K562 (cell line): Measurements from ENCODE around the gene CATSPER4. TPM values are rescaled to one million over a fixed set of nuclear protein-coding genes. Genes with fewer than 3 reads are reported as not detected.

Experiments
- BHLHE40 ChIP-seq: IDR thresholded peaks from 2 replicates; pipeline ENCODE4 v1.6.1; 2011; ENCODE audit warnings: low read length, improper control_type of control experiment
- BRD4 ChIP-seq: fragments of 200-600 bp; sonication (generic); IDR thresholded peaks from 2 replicates; pipeline ENCODE4 v1.6.1; 2017; ENCODE audit warnings: inconsistent platforms
- CHD2 ChIP-seq: IDR thresholded peaks from 2 replicates; pipeline ENCODE4 v1.6.1; 2011; ENCODE audit warnings: low read depth, low read length
- CREM ChIP-seq: IDR thresholded peaks from 2 replicates; pipeline ENCODE4 v1.6.1; 2014; ENCODE audit warnings: antibody characterized with exemption, low read depth
- ETV5 ChIP-seq: sonication (generic); formaldehyde crosslinking; IDR thresholded peaks from 2 replicates; pipeline ENCODE4 v1.4.0; 2020; ENCODE audit warnings: low read depth, mild to moderate bottlenecking, missing genetic modification reagents
- FOSL1 ChIP-seq: fragments of 200-800 bp; sonication (Bioruptor generic); conservative IDR thresholded peaks from 2 replicates; pipeline ENCODE4 v1.6.1; 2016; ENCODE audit warnings: missing genetic modification characterization, missing compliant biosample characterization
- HDAC1 ChIP-seq, 2 experiments: fragments of 450-650 bp; IDR thresholded peaks; 2 replicates each; pipeline ENCODE4 v1.6.1; 2016 to 2017; ENCODE audit warnings: inconsistent platforms in 1 of 2, mild to moderate bottlenecking in 1 of 2, moderate library complexity in 1 of 2
- KDM2B ChIP-seq: fragments of 250-450 bp; sonication (Bioruptor Pico); IDR thresholded peaks from 2 replicates; pipeline ENCODE4 v1.8.0; 2021; ENCODE audit warnings: mild to moderate bottlenecking, moderate library complexity
- KLF10 ChIP-seq: fragments of 250-450 bp; sonication (Bioruptor Pico); IDR thresholded peaks from 2 replicates; pipeline ENCODE4 v1.6.1; 2021; ENCODE audit warnings: matching md5 sums
- MAFK ChIP-seq: IDR thresholded peaks from 2 replicates; pipeline ENCODE4 v1.6.1; 2011; ENCODE audit warnings: low read length, improper control_type of control experiment
- NCOA2 ChIP-seq, 2 experiments: fragments of 450-650 bp; IDR thresholded peaks; 2 replicates each; pipeline ENCODE4 v1.6.1; 2018; ENCODE audit warnings: mild to moderate bottlenecking in 2 of 2, moderate library complexity in 1 of 2; ENCODE audit not compliant: partially characterized antibody in 2 of 2
- PHB ChIP-seq: fragments of 250-450 bp; sonication (Bioruptor Pico); IDR thresholded peaks from 2 replicates; pipeline ENCODE4 v1.5.0; 2021
- POU5F1 ChIP-seq: fragments of 150-350 bp; IDR thresholded peaks from 2 replicates; pipeline ENCODE4 v1.6.1; 2014; ENCODE audit warnings: borderline replicate concordance, low read length, low read depth, mild to moderate bottlenecking; ENCODE audit not compliant: partially characterized antibody
- RAD21 ChIP-seq, 2 experiments: fragments of 250-450 bp in 1 of 2; fragments of 450-650 bp in 1 of 2; sonication (Bioruptor Pico) in 1 of 2; formaldehyde crosslinking in 1 of 2; IDR thresholded peaks in 1 of 2; conservative IDR thresholded peaks in 1 of 2; 2 replicates each; pipeline versions ENCODE4 v1.4.0 to v1.8.0; 2020 to 2022; ENCODE audit warnings: mild to moderate bottlenecking in 2 of 2, moderate library complexity in 1 of 2
- SNIP1 ChIP-seq: fragments of 450-650 bp; IDR thresholded peaks from 2 replicates; pipeline ENCODE4 v1.7.1; 2017; ENCODE audit warnings: low read depth, mild to moderate bottlenecking
- SP1 ChIP-seq: sonication (generic); formaldehyde crosslinking; IDR thresholded peaks from 2 replicates; pipeline ENCODE4 v1.8.1; 2022; ENCODE audit warnings: mild to moderate bottlenecking, missing genetic modification reagents
- SRF ChIP-seq, 2 experiments: fragments of 250-450, 450-650 bp in 1 of 2; sonication (Bioruptor Pico) in 1 of 2; sonication (generic) in 1 of 2; formaldehyde crosslinking; IDR thresholded peaks; 2 replicates each; pipeline versions ENCODE4 v1.5.0 to v1.5.1; 2020 to 2022; ENCODE audit warnings: mild to moderate bottlenecking in 1 of 2, missing genetic modification reagents in 1 of 2
- TAF9B ChIP-seq: fragments of 450-650 bp; IDR thresholded peaks from 2 replicates; pipeline ENCODE4 v1.6.1; 2018; ENCODE audit warnings: mild to moderate bottlenecking; ENCODE audit not compliant: partially characterized antibody
- ZKSCAN1 ChIP-seq: fragments of 150-350 bp; IDR thresholded peaks from 2 replicates; pipeline ENCODE4 v1.6.1; 2016; ENCODE audit warnings: low read depth, low read length
- ZNF224 ChIP-seq: sonication (generic); formaldehyde crosslinking; IDR thresholded peaks from 2 replicates; pipeline ENCODE4 v1.8.0; 2022; ENCODE audit warnings: mild to moderate bottlenecking, missing genetic modification reagents
- ZNF232 ChIP-seq: sonication (generic); formaldehyde crosslinking; IDR thresholded peaks from 2 replicates; pipeline ENCODE4 v1.8.0; 2022; ENCODE audit warnings: mild to moderate bottlenecking, missing genetic modification reagents
- ZNF311 ChIP-seq: fragments of 250-450 bp; sonication (Bioruptor Pico); IDR thresholded peaks from 2 replicates; pipeline ENCODE4 v1.4.0; 2020; ENCODE audit warnings: mild to moderate bottlenecking, moderate library complexity
- polyA plus RNA-seq, 8 experiments: library from polyadenylated mRNA; depleted of rRNA in 4 of 8; stranded (reverse) in 5 of 8; unstranded in 3 of 8; fragments of >200 nt; fragmentation: Nextera tagmentation in 2 of 8; fragmentation: Illumina TruSeq in 1 of 8; extraction: Ambion mirVana in 2 of 8; extraction: Trizol in 1 of 8; gene quantifications; 2 replicates each; pipeline versions ENCODE4 v1.2.1 to v1.2.3, GENCODE V29; 2011 to 2014; ENCODE audit warnings: inconsistent platforms in 1 of 8, missing spikeins in 1 of 8
- total RNA-seq, 7 experiments: library from RNA; depleted of rRNA in 6 of 7; stranded (reverse); fragments of >200 nt in 6 of 7; fragmentation: Illumina TruSeq in 2 of 7; extraction: Trizol in 2 of 7; gene quantifications; 2 replicates each; pipeline versions ENCODE4 v1.2.1 to v1.2.3, GENCODE V29; 2011 to 2021; ENCODE audit warnings: low replicate concordance in 1 of 7
- TF ChIP-seq, protein P1 (sequence below), 2 experiments: fragments of 450-650 bp in 1 of 2; sonication (generic) in 1 of 2; formaldehyde crosslinking; conservative IDR thresholded peaks; 2 replicates each; pipeline versions ENCODE4 v1.4.0 to v1.8.1; 2020 to 2022; ENCODE audit warnings: mild to moderate bottlenecking in 1 of 2, missing genetic modification reagents in 1 of 2
- TF ChIP-seq, protein P2 (sequence below): sonication (generic); formaldehyde crosslinking; IDR thresholded peaks from 2 replicates; pipeline ENCODE4 v1.8.1; 2023; ENCODE audit warnings: mild to moderate bottlenecking, missing genetic modification reagents
- TF ChIP-seq, protein P3 (sequence below): fragments of 250-450 bp; sonication (Bioruptor Pico); IDR thresholded peaks from 2 replicates; pipeline ENCODE4 v1.4.0; 2020; ENCODE audit warnings: mild to moderate bottlenecking

Gene CATSPER4
- total and polyA plus RNA-seq, 9 of the 15 experiments (the other 6 are each of a cell fraction or from before 2014, with no cell fraction given): 0.04 to 0.13 TPM; not detected in 7

DNA sequence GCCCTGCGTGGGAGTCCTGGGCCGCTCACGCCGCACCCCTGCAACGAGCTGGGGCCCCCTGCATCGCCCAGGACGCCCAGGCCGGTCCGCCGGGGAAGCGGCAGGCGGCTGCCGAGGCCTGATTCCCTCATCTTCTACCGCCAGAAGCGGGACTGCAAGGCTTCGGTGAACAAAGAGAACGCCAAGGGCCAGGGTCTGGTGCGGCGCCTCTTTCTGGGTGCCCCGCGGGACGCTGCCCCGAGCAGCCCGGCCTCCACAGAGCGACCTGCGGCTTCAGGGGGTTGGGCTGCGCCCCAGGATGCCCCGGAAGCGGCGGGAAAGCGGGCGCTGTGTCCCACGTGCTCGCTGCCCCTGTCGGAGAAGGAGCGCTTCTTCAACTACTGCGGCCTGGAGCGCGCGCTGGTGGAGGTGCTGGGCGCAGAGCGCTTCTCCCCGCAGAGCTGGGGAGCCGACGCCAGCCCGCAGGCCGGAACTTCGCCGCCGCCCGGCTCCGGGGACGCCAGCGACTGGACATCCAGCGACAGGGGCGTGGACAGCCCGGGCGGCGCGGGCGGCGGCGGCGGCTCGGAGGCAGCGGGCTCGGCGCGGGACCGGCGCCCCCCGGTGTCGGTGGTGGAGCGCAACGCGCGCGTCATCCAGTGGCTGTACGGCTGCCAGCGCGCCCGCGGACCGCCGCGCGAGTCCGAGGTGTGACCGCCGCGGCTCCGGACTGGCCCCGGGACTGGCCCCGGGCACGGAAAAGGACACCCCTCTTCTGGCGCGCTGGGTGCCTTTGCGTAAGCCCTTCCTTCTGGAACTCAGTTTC is 28.8 kb upstream of the CATSPER4 start (continued):
- peak; percentile 79 for TF ChIP-seq SP1 (CRISPR knock-in tag)
- TF ChIP-seq NCOA2 (IDR thresholded peaks at IDR 0.05; ENCODE audit: partially characterized antibody in 2 of 2): no peak
- no peak for TF ChIP-seq MAFK
- TF ChIP-seq, protein P1, sequence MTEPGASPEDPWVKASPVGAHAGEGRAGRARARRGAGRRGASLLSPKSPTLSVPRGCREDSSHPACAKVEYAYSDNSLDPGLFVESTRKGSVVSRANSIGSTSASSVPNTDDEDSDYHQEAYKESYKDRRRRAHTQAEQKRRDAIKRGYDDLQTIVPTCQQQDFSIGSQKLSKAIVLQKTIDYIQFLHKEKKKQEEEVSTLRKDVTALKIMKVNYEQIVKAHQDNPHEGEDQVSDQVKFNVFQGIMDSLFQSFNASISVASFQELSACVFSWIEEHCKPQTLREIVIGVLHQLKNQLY (CRISPR knock-in tag; conservative IDR thresholded peaks at IDR 0.05): peak in 1 of 2 experiments; percentile 77; a peak in 2 of 4 replicates
- TF ChIP-seq ZNF224 (CRISPR knock-in tag): peak; percentile 70; the same call in 1 of the 2 replicates
- no peak for TF ChIP-seq BHLHE40
- peak; percentile 60 to 84 for TF ChIP-seq RAD21 (CRISPR knock-in tag; conservative IDR thresholded peaks at IDR 0.05 in 1 of 2, IDR thresholded peaks at IDR 0.05 in 1 of 2)
- peak; percentile 86 for TF ChIP-seq CREM
- TF ChIP-seq, protein P2, sequence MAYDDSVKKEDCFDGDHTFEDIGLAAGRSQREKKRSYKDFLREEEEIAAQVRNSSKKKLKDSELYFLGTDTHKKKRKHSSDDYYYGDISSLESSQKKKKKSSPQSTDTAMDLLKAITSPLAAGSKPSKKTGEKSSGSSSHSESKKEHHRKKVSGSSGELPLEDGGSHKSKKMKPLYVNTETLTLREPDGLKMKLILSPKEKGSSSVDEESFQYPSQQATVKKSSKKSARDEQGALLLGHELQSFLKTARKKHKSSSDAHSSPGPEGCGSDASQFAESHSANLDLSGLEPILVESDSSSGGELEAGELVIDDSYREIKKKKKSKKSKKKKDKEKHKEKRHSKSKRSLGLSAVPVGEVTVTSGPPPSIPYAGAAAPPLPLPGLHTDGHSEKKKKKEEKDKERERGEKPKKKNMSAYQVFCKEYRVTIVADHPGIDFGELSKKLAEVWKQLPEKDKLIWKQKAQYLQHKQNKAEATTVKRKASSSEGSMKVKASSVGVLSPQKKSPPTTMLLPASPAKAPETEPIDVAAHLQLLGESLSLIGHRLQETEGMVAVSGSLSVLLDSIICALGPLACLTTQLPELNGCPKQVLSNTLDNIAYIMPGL (CRISPR knock-in tag): peak; percentile 93
- TF ChIP-seq, protein P3, sequence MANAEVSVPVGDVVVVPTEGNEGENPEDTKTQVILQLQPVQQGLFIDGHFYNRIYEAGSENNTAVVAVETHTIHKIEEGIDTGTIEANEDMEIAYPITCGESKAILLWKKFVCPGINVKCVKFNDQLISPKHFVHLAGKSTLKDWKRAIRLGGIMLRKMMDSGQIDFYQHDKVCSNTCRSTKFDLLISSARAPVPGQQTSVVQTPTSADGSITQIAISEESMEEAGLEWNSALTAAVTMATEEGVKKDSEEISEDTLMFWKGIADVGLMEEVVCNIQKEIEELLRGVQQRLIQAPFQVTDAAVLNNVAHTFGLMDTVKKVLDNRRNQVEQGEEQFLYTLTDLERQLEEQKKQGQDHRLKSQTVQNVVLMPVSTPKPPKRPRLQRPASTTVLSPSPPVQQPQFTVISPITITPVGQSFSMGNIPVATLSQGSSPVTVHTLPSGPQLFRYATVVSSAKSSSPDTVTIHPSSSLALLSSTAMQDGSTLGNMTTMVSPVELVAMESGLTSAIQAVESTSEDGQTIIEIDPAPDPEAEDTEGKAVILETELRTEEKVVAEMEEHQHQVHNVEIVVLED (CRISPR knock-in tag): peak; percentile 41; the same call in 1 of the 2 replicates
- TF ChIP-seq FOSL1 (tag): peak; percentile 66
- TF ChIP-seq CHD2: 0 out of 2 replicates have a peak, but pooled peaks have one; percentile 14
- 0 out of 2 replicates have a peak, but pooled peaks have one; percentile 39 for TF ChIP-seq ZNF311 (CRISPR knock-in tag)
- 0 out of 4 replicates have a peak, but pooled peaks of 1 of the 2 experiments have one; percentile 55 for TF ChIP-seq HDAC1 (IDR thresholded peaks at IDR 0.05)
- peak; percentile 96 for TF ChIP-seq KDM2B (CRISPR knock-in tag)
- peak; percentile 69; the same call in 1 of the 2 replicates for TF ChIP-seq BRD4
- peak; percentile 81 for TF ChIP-seq PHB (CRISPR knock-in tag)
- TF ChIP-seq SRF (CRISPR knock-in tag; IDR thresholded peaks at IDR 0.05): no peak
- peak; percentile 90 for TF ChIP-seq ETV5 (CRISPR knock-in tag)
- no peak for TF ChIP-seq SNIP1
- TF ChIP-seq POU5F1: no peak
- TF ChIP-seq ZKSCAN1: no peak
- peak; percentile 84; the same call in 1 of the 2 replicates for TF ChIP-seq ZNF232 (CRISPR knock-in tag)
- no peak for TF ChIP-seq TAF9B
- peak; percentile 12; the same call in 1 of the 2 replicates for TF ChIP-seq KLF10 (CRISPR knock-in tag)
